Measurements from ENCODE around the gene SNRK.

SNRK gene

GRCh38 chr3:43287500-43287873 lies 1.1 kb downstream of the SNRK start:
- Histone ChIP-seq H3K27ac (ENCODE audit: insufficient read depth, low read length, poor library complexity, severe bottlenecking) (peak overlapping the region; percentile 88), H3K4me3 (ENCODE audit: insufficient read depth, low read depth, low read length, poor library complexity, severe bottlenecking) (peak overlapping the region; percentile 68), H3K36me3 (ENCODE audit: control insufficient read depth, insufficient read depth, low read length) (no peaks in the 10 kb centered on the region), H3K9me3 (ENCODE audit: control insufficient read depth, low read length) (no peaks in the 10 kb centered on the region), H3K27me3 (replicated peaks; ENCODE audit: control insufficient read depth, insufficient read depth, low read length, poor library complexity, severe bottlenecking) (no peaks in the 10 kb centered on the region), H3K4me1 (ENCODE audit: control insufficient read depth, insufficient read depth, low read length, poor library complexity, severe bottlenecking) (peaks cover 32% of the 10 kb centered on the region)
- no peak for DNase-seq

GRCh38 chr3:43288366-43288765 lies 2.0 kb downstream of the SNRK start:
- Histone ChIP-seq H3K4me3 (ENCODE audit: insufficient read depth, low read depth, low read length, poor library complexity, severe bottlenecking) (peak overlapping the region; percentile 68), H3K27ac (ENCODE audit: insufficient read depth, low read length, poor library complexity, severe bottlenecking) (peak overlapping the region; percentile 88), H3K27me3 (replicated peaks; ENCODE audit: control insufficient read depth, insufficient read depth, low read length, poor library complexity, severe bottlenecking) (no peaks in the 10 kb centered on the region), H3K9me3 (ENCODE audit: control insufficient read depth, low read length) (no peaks in the 10 kb centered on the region), H3K36me3 (ENCODE audit: control insufficient read depth, insufficient read depth, low read length) (no peaks in the 10 kb centered on the region), H3K4me1 (ENCODE audit: control insufficient read depth, insufficient read depth, low read length, poor library complexity, severe bottlenecking) (peaks cover 41% of the 10 kb centered on the region)
- DNase-seq, result no peak

GRCh38 chr3:43288850-43289249 lies 2.5 kb downstream of the SNRK start:
- H3K4me1 ChIP-seq (ENCODE audit: control insufficient read depth, insufficient read depth, low read length, poor library complexity, severe bottlenecking), result peaks cover 46% of the 10 kb centered on the region
- H3K27me3 ChIP-seq (replicated peaks; ENCODE audit: control insufficient read depth, insufficient read depth, low read length, poor library complexity, severe bottlenecking), result no peaks in the 10 kb centered on the region
- H3K9me3 ChIP-seq (ENCODE audit: control insufficient read depth, low read length), result no peaks in the 10 kb centered on the region
- peak overlapping the region; percentile 88 for H3K27ac ChIP-seq (ENCODE audit: insufficient read depth, low read length, poor library complexity, severe bottlenecking)
- H3K36me3 ChIP-seq (ENCODE audit: control insufficient read depth, insufficient read depth, low read length), result no peaks in the 10 kb centered on the region
- no peak for DNase-seq
- peak overlapping the region; percentile 68 for H3K4me3 ChIP-seq (ENCODE audit: insufficient read depth, low read depth, low read length, poor library complexity, severe bottlenecking)

DNA sequence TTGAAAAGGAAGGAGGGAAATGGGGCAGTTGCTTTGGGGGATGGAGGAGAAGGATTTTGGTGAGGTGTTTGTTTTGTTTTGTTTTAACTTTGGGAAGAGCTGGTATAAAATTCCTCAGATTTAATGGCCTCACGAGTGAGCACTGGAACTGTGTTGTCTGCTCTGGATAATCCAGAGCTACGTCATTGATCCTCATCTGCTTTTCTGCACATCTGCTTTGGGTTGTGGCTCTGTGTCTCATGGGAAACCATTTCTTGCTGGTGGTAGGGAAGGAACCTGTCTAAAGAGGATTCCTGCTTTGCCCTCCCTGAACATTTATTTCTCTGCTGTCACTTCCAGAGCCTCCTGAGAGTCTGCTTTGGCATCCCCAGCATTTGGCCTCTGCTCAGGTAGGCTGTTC lies 3.1 kb downstream of the SNRK start:
- no peak for DNase-seq
- Histone ChIP-seq H3K9me3 (ENCODE audit: control insufficient read depth, low read length) (no peaks in the 10 kb centered on the region), H3K27me3 (replicated peaks; ENCODE audit: control insufficient read depth, insufficient read depth, low read length, poor library complexity, severe bottlenecking) (no peaks in the 10 kb centered on the region), H3K27ac (ENCODE audit: insufficient read depth, low read length, poor library complexity, severe bottlenecking) (peak overlapping the region; percentile 88), H3K4me1 (ENCODE audit: control insufficient read depth, insufficient read depth, low read length, poor library complexity, severe bottlenecking) (peaks cover 51% of the 10 kb centered on the region), H3K4me3 (ENCODE audit: insufficient read depth, low read depth, low read length, poor library complexity, severe bottlenecking) (peak overlapping the region; percentile 68), H3K36me3 (ENCODE audit: control insufficient read depth, insufficient read depth, low read length) (no peaks in the 10 kb centered on the region)

GRCh38 chr3:43289841-43290470 lies 3.6 kb downstream of the SNRK start:
- H3K4me3 ChIP-seq (ENCODE audit: insufficient read depth, low read depth, low read length, poor library complexity, severe bottlenecking), result peak overlapping the region; percentile 68
- H3K36me3 ChIP-seq (ENCODE audit: control insufficient read depth, insufficient read depth, low read length), result no peaks in the 10 kb centered on the region
- no peak for DNase-seq
- peak overlapping the region; percentile 88 for H3K27ac ChIP-seq (ENCODE audit: insufficient read depth, low read length, poor library complexity, severe bottlenecking)
- peaks cover 54% of the 10 kb centered on the region for H3K4me1 ChIP-seq (ENCODE audit: control insufficient read depth, insufficient read depth, low read length, poor library complexity, severe bottlenecking)
- H3K9me3 ChIP-seq (ENCODE audit: control insufficient read depth, low read length), result no peaks in the 10 kb centered on the region
- H3K27me3 ChIP-seq (replicated peaks; ENCODE audit: control insufficient read depth, insufficient read depth, low read length, poor library complexity, severe bottlenecking), result no peaks in the 10 kb centered on the region

- H3K9me3 ChIP-seq (ENCODE audit: control insufficient read depth, low read length), result no peaks in the 10 kb centered on the region
- H3K4me1 ChIP-seq (ENCODE audit: control insufficient read depth, insufficient read depth, low read length, poor library complexity, severe bottlenecking), result peaks cover 61% of the 10 kb centered on the region
- no peaks in the 10 kb centered on the region for H3K36me3 ChIP-seq (ENCODE audit: control insufficient read depth, insufficient read depth, low read length)
- no peaks in the 10 kb centered on the region for H3K27me3 ChIP-seq (replicated peaks; ENCODE audit: control insufficient read depth, insufficient read depth, low read length, poor library complexity, severe bottlenecking)
- H3K4me3 ChIP-seq (ENCODE audit: insufficient read depth, low read depth, low read length, poor library complexity, severe bottlenecking), result no peak overlapping the region
- peak overlapping the region; percentile 88 for H3K27ac ChIP-seq (ENCODE audit: insufficient read depth, low read length, poor library complexity, severe bottlenecking)
- DNase-seq, result no peak
These were observed 4.6 kb downstream of the SNRK start for GRCh38 chr3:43290956-43291355.

DNA sequence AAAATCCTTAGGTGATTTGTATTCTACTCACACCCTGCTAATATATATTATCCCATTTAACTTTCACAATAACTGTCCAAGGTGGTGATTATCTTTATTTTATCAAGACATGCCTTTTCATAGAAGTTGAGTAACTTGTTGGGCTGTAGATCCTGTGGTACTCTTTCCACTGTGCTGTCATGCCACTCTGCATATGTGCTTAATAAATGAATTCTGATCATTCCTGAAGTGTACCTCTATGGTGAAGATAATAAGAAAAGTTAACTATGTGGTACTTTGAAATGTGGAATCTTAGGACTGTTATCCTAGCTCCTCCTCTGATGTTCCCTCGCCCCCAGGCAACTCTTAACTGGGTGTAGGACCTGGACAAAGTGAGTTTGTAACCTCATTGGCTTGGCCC lies 5.2 kb downstream of the SNRK start:
- Histone ChIP-seq H3K27me3 (replicated peaks; ENCODE audit: control insufficient read depth, insufficient read depth, low read length, poor library complexity, severe bottlenecking) (no peaks in the 10 kb centered on the region), H3K27ac (ENCODE audit: insufficient read depth, low read length, poor library complexity, severe bottlenecking) (peak overlapping the region; percentile 88), H3K4me3 (ENCODE audit: insufficient read depth, low read depth, low read length, poor library complexity, severe bottlenecking) (peak overlapping the region; percentile 16), H3K36me3 (ENCODE audit: control insufficient read depth, insufficient read depth, low read length) (no peaks in the 10 kb centered on the region), H3K9me3 (ENCODE audit: control insufficient read depth, low read length) (no peaks in the 10 kb centered on the region), H3K4me1 (ENCODE audit: control insufficient read depth, insufficient read depth, low read length, poor library complexity, severe bottlenecking) (peaks cover 63% of the 10 kb centered on the region)
- no peak for DNase-seq

- peaks cover 69% of the 10 kb centered on the region for H3K4me1 ChIP-seq (ENCODE audit: control insufficient read depth, insufficient read depth, low read length, poor library complexity, severe bottlenecking)
- peak overlapping the region; percentile 61 for H3K27ac ChIP-seq (ENCODE audit: insufficient read depth, low read length, poor library complexity, severe bottlenecking)
- no peaks in the 10 kb centered on the region for H3K9me3 ChIP-seq (ENCODE audit: control insufficient read depth, low read length)
- no peaks in the 10 kb centered on the region for H3K27me3 ChIP-seq (replicated peaks; ENCODE audit: control insufficient read depth, insufficient read depth, low read length, poor library complexity, severe bottlenecking)
- no peaks in the 10 kb centered on the region for H3K36me3 ChIP-seq (ENCODE audit: control insufficient read depth, insufficient read depth, low read length)
- H3K4me3 ChIP-seq (ENCODE audit: insufficient read depth, low read depth, low read length, poor library complexity, severe bottlenecking), result no peak overlapping the region
- no peak for DNase-seq
These were observed 8.6 kb downstream of the SNRK start for GRCh38 chr3:43294975-43295374.

DNA sequence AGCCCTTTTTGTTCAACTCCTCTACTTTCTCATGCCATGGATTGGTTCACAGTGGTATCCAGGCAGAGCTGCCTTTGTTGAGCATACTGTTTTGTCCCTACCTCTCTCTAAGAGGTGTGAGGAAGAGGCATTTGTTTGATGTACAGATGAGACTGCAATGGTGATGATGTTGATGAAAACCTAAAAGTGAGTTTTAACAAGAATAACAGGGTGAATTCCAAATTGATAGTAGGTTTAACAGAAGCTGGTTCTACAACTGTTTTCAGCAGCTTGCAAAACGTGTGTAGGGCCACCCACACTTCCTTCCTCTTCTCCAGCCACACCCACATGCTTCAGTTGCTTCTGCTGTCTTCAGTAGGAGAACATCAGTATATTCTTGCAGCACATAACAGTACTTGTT lies 10.2 kb downstream of the SNRK start:
- H3K36me3 ChIP-seq (ENCODE audit: control insufficient read depth, insufficient read depth, low read length), result no peaks in the 10 kb centered on the region
- peaks cover 69% of the 10 kb centered on the region for H3K4me1 ChIP-seq (ENCODE audit: control insufficient read depth, insufficient read depth, low read length, poor library complexity, severe bottlenecking)
- H3K27me3 ChIP-seq (replicated peaks; ENCODE audit: control insufficient read depth, insufficient read depth, low read length, poor library complexity, severe bottlenecking), result no peaks in the 10 kb centered on the region
- DNase-seq, result peak; percentile 27 to 45 (median 44)
- no peaks in the 10 kb centered on the region for H3K9me3 ChIP-seq (ENCODE audit: control insufficient read depth, low read length)
- H3K27ac ChIP-seq (ENCODE audit: insufficient read depth, low read length, poor library complexity, severe bottlenecking), result peak overlapping the region; percentile 64
- H3K4me3 ChIP-seq (ENCODE audit: insufficient read depth, low read depth, low read length, poor library complexity, severe bottlenecking), result peak overlapping the region; percentile 41

- H3K4me1 ChIP-seq (ENCODE audit: control insufficient read depth, insufficient read depth, low read length, poor library complexity, severe bottlenecking), result peaks cover 64% of the 10 kb centered on the region
- peak overlapping the region; percentile 64 for H3K27ac ChIP-seq (ENCODE audit: insufficient read depth, low read length, poor library complexity, severe bottlenecking)
- no peak for DNase-seq
- H3K9me3 ChIP-seq (ENCODE audit: control insufficient read depth, low read length), result no peaks in the 10 kb centered on the region
- peaks cover 5% of the 10 kb centered on the region for H3K36me3 ChIP-seq (ENCODE audit: control insufficient read depth, insufficient read depth, low read length)
- no peaks in the 10 kb centered on the region for H3K27me3 ChIP-seq (replicated peaks; ENCODE audit: control insufficient read depth, insufficient read depth, low read length, poor library complexity, severe bottlenecking)
- H3K4me3 ChIP-seq (ENCODE audit: insufficient read depth, low read depth, low read length, poor library complexity, severe bottlenecking), result no peak overlapping the region
These were observed 12.0 kb downstream of the SNRK start for GRCh38 chr3:43298292-43298691.
